ENCODE data around the gene ABHD17B.
"Not testable (repeated sequence)": the region's sequence is repeated elsewhere in the genome, so short reads cannot be mapped to it uniquely, and the experiment has no call there.

Gene ABHD17B

GRCh38 chr9:71911061-71911907 is at the start of gene ABHD17B, which contains the start of gene C9orf85:
TSS of gene ABHD17B (minus strand) at chr9:71911193. CDS start at chr9:71875080, 36,113 bp downstream.
TSS of gene C9orf85 (plus strand) at chr9:71911639. CDS start at chr9:71911735, 96 bp downstream.
- Histone ChIP-seq H3K36me3 (ENCODE audit: control insufficient read depth in 2 of 2, insufficient read depth in 2 of 2, low read length in 2 of 2) (no peaks in the 10 kb centered on the region), H3K4me1 (ENCODE audit: control insufficient read depth, insufficient read depth, low read length) (peaks cover 7% of the 10 kb centered on the region), H3K4me3 (ENCODE audit: low read length in 2 of 2) (peak within 1 kb of the TSS; percentile 77 to 96), H3K27ac (ENCODE audit: low read length) (peak within 1 kb of the TSS; percentile 85), H3K27me3 (ENCODE audit: control insufficient read depth in 1 of 2, insufficient read depth in 2 of 2, low read length in 2 of 2) (no peaks in the 10 kb centered on the region), H3K9ac (ENCODE audit: low read length in 2 of 2) (peak within 1 kb of the TSS; percentile 84 to 86), H3K9me3 (ENCODE audit: control insufficient read depth in 2 of 2, low read length in 2 of 2) (no peaks in the 10 kb centered on the region)

GRCh38 chr9:71955300-71955915 is 44.4 kb upstream of the ABHD17B start:
- Histone ChIP-seq H3K9ac (ENCODE audit: low read length in 2 of 2) (no peak overlapping the region), H3K9me3 (ENCODE audit: control insufficient read depth in 2 of 2, low read length in 2 of 2) (no peaks in the 10 kb centered on the region), H3K4me1 (ENCODE audit: control insufficient read depth, insufficient read depth, low read length) (no peaks in the 10 kb centered on the region), H3K4me3 (ENCODE audit: low read length in 2 of 2) (no peak overlapping the region), H3K27ac (ENCODE audit: low read length) (no peak overlapping the region), H3K36me3 (ENCODE audit: control insufficient read depth in 2 of 2, insufficient read depth in 2 of 2, low read length in 2 of 2) (peaks cover 0 to 2% of the 10 kb centered on the region in 2 donors), H3K27me3 (ENCODE audit: control insufficient read depth in 1 of 2, insufficient read depth in 2 of 2, low read length in 2 of 2) (no peaks in the 10 kb centered on the region)

- H3K27ac ChIP-seq (ENCODE audit: low read length); H3K9ac ChIP-seq (ENCODE audit: low read length in 2 of 2); H3K4me1 ChIP-seq (ENCODE audit: control insufficient read depth, insufficient read depth, low read length); H3K27me3 ChIP-seq (ENCODE audit: control insufficient read depth in 1 of 2, insufficient read depth in 2 of 2, low read length in 2 of 2); H3K36me3 ChIP-seq (ENCODE audit: control insufficient read depth in 2 of 2, insufficient read depth in 2 of 2, low read length in 2 of 2); H3K4me3 ChIP-seq (ENCODE audit: low read length in 2 of 2); H3K9me3 ChIP-seq (ENCODE audit: control insufficient read depth in 2 of 2, low read length in 2 of 2): not testable (repeated sequence)
Observed at GRCh38 chr9:71954652-71955051, 43.7 kb upstream of the ABHD17B start.

GRCh38 chr9:71944754-71945375 is 33.9 kb upstream of the ABHD17B start:
- Histone ChIP-seq H3K36me3 (ENCODE audit: control insufficient read depth in 2 of 2, insufficient read depth in 2 of 2, low read length in 2 of 2) (no peaks in the 10 kb centered on the region), H3K4me3 (ENCODE audit: low read length in 2 of 2) (no peak overlapping the region), H3K27ac (ENCODE audit: low read length) (no peak overlapping the region), H3K9me3 (ENCODE audit: control insufficient read depth in 2 of 2, low read length in 2 of 2) (no peaks in the 10 kb centered on the region), H3K27me3 (ENCODE audit: control insufficient read depth in 1 of 2, insufficient read depth in 2 of 2, low read length in 2 of 2) (no peaks in the 10 kb centered on the region), H3K9ac (ENCODE audit: low read length in 2 of 2) (no peak overlapping the region), H3K4me1 (ENCODE audit: control insufficient read depth, insufficient read depth, low read length) (no peaks in the 10 kb centered on the region)

- H3K9ac ChIP-seq (ENCODE audit: low read length in 2 of 2): no peak overlapping the region
- no peaks in the 10 kb centered on the region for H3K4me1 ChIP-seq (ENCODE audit: control insufficient read depth, insufficient read depth, low read length)
- H3K27me3 ChIP-seq (ENCODE audit: control insufficient read depth in 1 of 2, insufficient read depth in 2 of 2, low read length in 2 of 2): no peaks in the 10 kb centered on the region
Observed at GRCh38 chr9:71941998-71942567, 31.1 kb upstream of the ABHD17B start.

DNA sequence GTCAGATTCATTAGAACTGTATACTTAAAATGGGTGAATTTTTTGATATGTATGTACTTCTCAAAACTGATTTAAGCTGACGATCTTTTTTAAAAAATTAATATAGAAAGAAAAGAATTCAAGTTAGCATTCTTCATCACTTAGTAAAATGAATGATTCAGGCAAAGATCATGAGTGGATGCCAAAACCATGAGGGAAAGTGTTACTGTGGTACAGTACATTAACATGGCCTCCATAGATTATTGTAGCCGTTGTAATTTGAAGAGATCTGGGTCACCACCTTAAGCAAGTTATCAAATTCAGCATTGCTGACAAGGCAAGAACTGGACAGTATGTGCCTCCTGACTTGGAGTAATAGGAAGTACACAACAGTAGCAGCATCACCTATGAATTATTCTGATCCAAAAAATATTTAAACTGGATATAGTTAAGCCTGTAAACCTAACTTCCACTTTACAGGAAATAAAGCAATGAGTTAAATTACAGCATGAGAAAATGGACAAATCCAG is 30.1 kb upstream of the ABHD17B start:
- Histone ChIP-seq H3K4me3 (ENCODE audit: low read length in 2 of 2) (no peak overlapping the region), H3K27me3 (ENCODE audit: control insufficient read depth in 1 of 2, insufficient read depth in 2 of 2, low read length in 2 of 2) (no peaks in the 10 kb centered on the region), H3K9ac (ENCODE audit: low read length in 2 of 2) (no peak overlapping the region), H3K27ac (ENCODE audit: low read length) (no peak overlapping the region), H3K36me3 (ENCODE audit: control insufficient read depth in 2 of 2, insufficient read depth in 2 of 2, low read length in 2 of 2) (no peaks in the 10 kb centered on the region), H3K4me1 (ENCODE audit: control insufficient read depth, insufficient read depth, low read length) (no peaks in the 10 kb centered on the region), H3K9me3 (ENCODE audit: control insufficient read depth in 2 of 2, low read length in 2 of 2) (no peaks in the 10 kb centered on the region)

More at GRCh38 chr9:71941998-71942567, 31.1 kb upstream of the ABHD17B start:
- Histone ChIP-seq H3K9me3 (ENCODE audit: control insufficient read depth in 2 of 2, low read length in 2 of 2) (no peaks in the 10 kb centered on the region), H3K4me3 (ENCODE audit: low read length in 2 of 2) (no peak overlapping the region), H3K36me3 (ENCODE audit: control insufficient read depth in 2 of 2, insufficient read depth in 2 of 2, low read length in 2 of 2) (no peaks in the 10 kb centered on the region), H3K27ac (ENCODE audit: low read length) (no peak overlapping the region)

DNA sequence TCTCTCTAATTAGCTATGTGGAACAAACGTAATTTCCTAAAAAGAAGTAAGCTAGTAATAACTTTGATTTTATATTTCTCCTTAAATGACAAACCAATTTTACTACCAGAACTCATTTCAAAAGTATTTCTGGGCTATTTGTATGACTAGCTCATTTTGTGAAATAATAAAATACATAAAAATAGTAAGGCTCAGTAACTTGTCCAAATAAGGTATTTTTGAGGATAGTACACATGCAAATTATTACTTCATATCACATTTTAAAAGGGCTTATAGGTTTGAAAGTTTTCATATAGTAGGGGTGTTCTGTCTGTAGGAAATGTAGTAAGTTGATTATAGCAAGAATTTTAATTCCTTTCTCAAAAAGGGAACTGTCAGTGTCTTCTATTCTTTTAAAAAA is 26.9 kb upstream of the ABHD17B start:
- no peak overlapping the region for H3K27ac ChIP-seq (ENCODE audit: low read length)
- no peaks in the 10 kb centered on the region for H3K9me3 ChIP-seq (ENCODE audit: control insufficient read depth in 2 of 2, low read length in 2 of 2)
- H3K27me3 ChIP-seq (ENCODE audit: control insufficient read depth in 1 of 2, insufficient read depth in 2 of 2, low read length in 2 of 2): no peaks in the 10 kb centered on the region
- no peaks in the 10 kb centered on the region for H3K36me3 ChIP-seq (ENCODE audit: control insufficient read depth in 2 of 2, insufficient read depth in 2 of 2, low read length in 2 of 2)
- H3K9ac ChIP-seq (ENCODE audit: low read length in 2 of 2): no peak overlapping the region
- no peak overlapping the region for H3K4me3 ChIP-seq (ENCODE audit: low read length in 2 of 2)
- H3K4me1 ChIP-seq (ENCODE audit: control insufficient read depth, insufficient read depth, low read length): no peaks in the 10 kb centered on the region

GRCh38 chr9:71937070-71937625 is 26.2 kb upstream of the ABHD17B start:
- no peaks in the 10 kb centered on the region for H3K27me3 ChIP-seq (ENCODE audit: control insufficient read depth in 1 of 2, insufficient read depth in 2 of 2, low read length in 2 of 2)
- no peaks in the 10 kb centered on the region for H3K9me3 ChIP-seq (ENCODE audit: control insufficient read depth in 2 of 2, low read length in 2 of 2)
- H3K36me3 ChIP-seq (ENCODE audit: control insufficient read depth in 2 of 2, insufficient read depth in 2 of 2, low read length in 2 of 2): no peaks in the 10 kb centered on the region
- no peaks in the 10 kb centered on the region for H3K4me1 ChIP-seq (ENCODE audit: control insufficient read depth, insufficient read depth, low read length)
- no peak overlapping the region for H3K9ac ChIP-seq (ENCODE audit: low read length in 2 of 2)
- H3K27ac ChIP-seq (ENCODE audit: low read length): no peak overlapping the region
- no peak overlapping the region for H3K4me3 ChIP-seq (ENCODE audit: low read length in 2 of 2)

DNA sequence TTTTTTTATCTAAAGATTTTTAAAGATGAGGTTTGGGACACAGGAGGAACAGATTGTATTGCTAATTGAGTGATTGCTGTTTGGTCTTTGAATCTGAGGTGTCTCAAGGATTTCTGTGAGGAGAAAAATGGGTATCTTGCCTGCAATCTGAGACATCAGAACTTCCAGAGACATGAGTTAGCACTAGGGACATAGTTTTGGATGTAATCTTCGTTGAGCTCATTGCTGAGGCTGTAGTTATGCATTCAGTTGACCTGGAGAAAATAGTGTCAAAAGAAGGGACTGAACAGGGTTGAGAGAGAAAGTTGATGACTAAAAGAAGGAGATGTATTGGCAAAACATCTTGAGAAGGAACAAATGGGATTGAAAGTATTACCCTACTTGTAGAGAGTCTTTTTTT is 25.1 kb upstream of the ABHD17B start:
- Histone ChIP-seq H3K9ac (ENCODE audit: low read length in 2 of 2) (no peak overlapping the region), H3K4me1 (ENCODE audit: control insufficient read depth, insufficient read depth, low read length) (no peaks in the 10 kb centered on the region), H3K9me3 (ENCODE audit: control insufficient read depth in 2 of 2, low read length in 2 of 2) (no peaks in the 10 kb centered on the region), H3K27me3 (ENCODE audit: control insufficient read depth in 1 of 2, insufficient read depth in 2 of 2, low read length in 2 of 2) (no peaks in the 10 kb centered on the region), H3K27ac (ENCODE audit: low read length) (no peak overlapping the region), H3K4me3 (ENCODE audit: low read length in 2 of 2) (no peak overlapping the region), H3K36me3 (ENCODE audit: control insufficient read depth in 2 of 2, insufficient read depth in 2 of 2, low read length in 2 of 2) (no peaks in the 10 kb centered on the region)

- Histone ChIP-seq H3K4me3 (ENCODE audit: low read length in 2 of 2) (no peak overlapping the region), H3K4me1 (ENCODE audit: control insufficient read depth, insufficient read depth, low read length) (no peaks in the 10 kb centered on the region), H3K9ac (ENCODE audit: low read length in 2 of 2) (no peak overlapping the region), H3K9me3 (ENCODE audit: control insufficient read depth in 2 of 2, low read length in 2 of 2) (no peaks in the 10 kb centered on the region), H3K27ac (ENCODE audit: low read length) (no peak overlapping the region), H3K36me3 (ENCODE audit: control insufficient read depth in 2 of 2, insufficient read depth in 2 of 2, low read length in 2 of 2) (no peaks in the 10 kb centered on the region), H3K27me3 (ENCODE audit: control insufficient read depth in 1 of 2, insufficient read depth in 2 of 2, low read length in 2 of 2) (no peaks in the 10 kb centered on the region)
Observed at GRCh38 chr9:71931166-71931565, 20.2 kb upstream of the ABHD17B start.

Data from stomach smooth muscle (tissue), 2 donors.